GM12864 (cell line): ENCODE data around the gene SCN11A.

ENCODE experiments used
- DNase-seq: peaks from one replicate; pipeline ENCODE4 v3.0.0-alpha.2; 2011; ENCODE audit warnings: low read depth
- H3K4me3 ChIP-seq: 2 replicates; pipeline ENCODE4 v1.5.1; 2011; ENCODE audit warnings: mild to moderate bottlenecking, low read depth, low read length, control low read depth
- CTCF ChIP-seq: IDR thresholded peaks from 2 replicates; pipeline ENCODE4 v1.5.1; 2011; ENCODE audit warnings: low read depth, mild to moderate bottlenecking, moderate library complexity, low read length, control low read depth, inconsistent platforms; ENCODE audit errors: missing control alignments

Gene SCN11A

GRCh38 chr3:39097716-39098472 lies 46.1 kb upstream of the SCN11A start:
- no peak for TF ChIP-seq CTCF
- H3K4me3 ChIP-seq: no peak overlapping the region
- DNase-seq: no peak

- no peak overlapping the region for H3K4me3 ChIP-seq
- no peak for DNase-seq
- TF ChIP-seq CTCF: no peak
Observed at GRCh38 chr3:39096775-39097174, 45.0 kb upstream of the SCN11A start.

GRCh38 chr3:39095778-39096177 lies 44.0 kb upstream of the SCN11A start:
- no peak overlapping the region for H3K4me3 ChIP-seq
- no peak for DNase-seq
- no peak for TF ChIP-seq CTCF

- no peak for TF ChIP-seq CTCF
- DNase-seq: no peak
- H3K4me3 ChIP-seq: no peak overlapping the region
Observed at GRCh38 chr3:39094851-39095677, 43.3 kb upstream of the SCN11A start.

- TF ChIP-seq CTCF: no peak
- H3K4me3 ChIP-seq: no peak overlapping the region
- no peak for DNase-seq
Observed at GRCh38 chr3:39090922-39091321, 39.2 kb upstream of the SCN11A start.

GRCh38 chr3:39088889-39089288 lies 37.1 kb upstream of the SCN11A start:
- no peak overlapping the region for H3K4me3 ChIP-seq
- no peak for TF ChIP-seq CTCF
- no peak for DNase-seq
